HuH-7.5 (cell line): ENCODE measurements around the gene NPTN.

Source experiments
- DNase-seq: peaks from one replicate; pipeline ENCODE4 v3.0.0; 2011; ENCODE audit warnings: low spot score

Gene NPTN

GRCh38 chr15:73518180-73518862 lies 114.9 kb downstream of the NPTN start:
- DNase-seq = no peak

- DNase-seq = no peak
Measured at GRCh38 chr15:73517566-73517965, 115.6 kb downstream of the NPTN start.

- DNase-seq = no peak
Measured at GRCh38 chr15:73515527-73515926, 117.7 kb downstream of the NPTN start.
